IPS-11a (cell line): ENCODE measurements around the gene NCK2.

Experiments used
- H3K4me3 ChIP-seq: one replicate; pipeline ENCODE4 v1.5.1; 2013; ENCODE audit warnings: low read depth, low read length, control low read depth

NCK2 gene

DNA sequence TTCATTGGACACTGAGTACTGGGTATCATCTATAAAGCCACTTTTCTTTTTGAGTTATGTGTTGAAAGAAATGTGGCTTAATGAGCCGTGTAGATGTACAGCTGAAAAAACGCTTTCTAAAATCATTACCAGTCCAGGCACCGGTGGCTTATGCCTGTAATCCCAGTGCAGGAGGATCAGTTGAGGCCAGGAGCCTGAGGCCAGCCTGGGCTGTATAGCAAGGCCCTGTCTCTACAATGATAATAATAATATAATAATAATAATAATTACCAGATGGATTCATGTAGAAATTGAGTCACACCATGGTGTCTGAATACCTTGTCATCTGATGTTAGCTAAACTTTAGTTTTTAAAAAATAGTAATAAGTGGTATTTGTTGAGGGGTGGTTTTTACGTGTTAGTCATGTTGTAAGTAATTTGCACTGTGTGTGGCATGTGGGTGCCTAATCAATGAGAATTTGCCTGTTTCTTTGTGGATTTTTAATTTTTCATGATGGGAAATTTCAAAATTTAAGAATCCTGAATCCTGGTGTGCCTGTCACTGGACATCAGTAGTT lies 30.1 kb downstream of the NCK2 start:
- no peak overlapping the region for H3K4me3 ChIP-seq

DNA sequence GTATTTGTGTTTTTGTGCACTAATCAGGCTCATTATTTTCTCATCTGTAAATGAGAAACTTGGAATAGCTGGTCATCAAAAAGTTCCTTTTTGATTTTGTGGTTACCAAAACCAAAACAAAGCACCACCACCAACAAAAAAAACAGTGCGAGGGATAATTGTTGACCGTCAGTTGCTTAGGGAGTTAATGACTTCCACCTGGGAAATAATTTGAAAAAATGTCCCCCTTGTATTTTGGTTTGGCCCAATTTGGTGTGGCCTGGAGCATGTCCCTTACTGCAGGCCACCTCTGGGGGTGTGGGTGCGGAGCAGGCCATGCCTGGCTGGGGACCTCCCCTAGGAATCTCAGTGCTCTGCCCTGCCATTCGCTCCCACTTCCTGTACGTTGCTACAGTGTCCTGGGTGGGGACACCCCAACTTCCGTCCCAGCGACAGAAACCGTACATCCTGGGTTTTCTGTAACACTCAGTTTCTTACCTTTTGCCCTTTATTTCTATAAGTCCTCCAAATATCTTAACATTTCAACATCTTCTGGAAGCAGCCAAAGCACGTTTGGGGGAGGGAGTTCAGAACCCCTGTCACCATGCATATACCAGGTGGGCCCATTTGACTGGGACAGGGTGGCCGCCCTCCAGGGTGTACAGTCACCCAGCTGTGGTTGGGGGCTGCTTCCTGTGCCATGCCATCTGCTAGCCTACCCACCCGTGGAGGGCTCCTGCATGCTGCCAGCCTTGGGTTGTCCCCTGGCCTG lies 31.3 kb downstream of the NCK2 start:
- no peak overlapping the region for H3K4me3 ChIP-seq

DNA sequence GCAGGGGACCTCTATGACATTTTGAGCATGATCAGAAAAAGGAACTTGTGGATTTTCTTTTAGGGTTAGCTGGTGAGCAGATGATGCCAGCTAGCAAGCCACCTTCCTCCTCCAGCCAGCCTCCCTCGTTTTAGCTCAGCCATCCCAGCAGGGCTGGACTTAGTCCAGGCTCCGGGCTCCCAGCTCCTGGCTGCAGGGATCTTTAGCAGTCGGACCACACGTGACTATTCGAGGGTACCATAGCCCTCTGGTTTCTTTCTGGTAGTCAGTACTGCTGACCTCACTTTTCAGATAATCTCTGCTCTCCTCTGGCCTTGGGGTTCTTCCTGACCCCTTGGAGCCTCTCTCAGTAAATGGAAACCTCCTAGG lies 31.8 kb downstream of the NCK2 start:
- no peak overlapping the region for H3K4me3 ChIP-seq

DNA sequence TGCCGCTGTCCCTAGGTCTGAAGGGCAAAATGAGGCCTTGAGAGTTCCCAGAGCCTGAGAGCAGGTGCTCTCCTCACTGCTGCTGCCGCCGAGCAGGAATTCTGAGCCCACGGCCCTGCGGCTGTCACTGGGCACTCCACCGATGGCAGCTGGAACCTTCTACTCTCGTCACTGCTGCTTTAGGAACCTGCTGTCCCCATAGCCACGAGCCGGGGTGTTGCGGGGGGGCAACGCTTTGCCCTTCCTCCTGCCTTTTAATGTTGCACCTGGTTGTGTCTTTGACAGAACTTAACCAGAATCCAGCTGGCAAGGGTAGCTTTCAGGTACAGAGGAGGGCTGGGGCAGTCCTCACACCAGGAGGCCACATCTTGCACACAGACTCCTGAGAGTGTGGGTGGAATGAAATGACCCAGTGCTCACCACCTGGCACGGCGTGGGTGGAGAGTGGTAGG lies 32.3 kb downstream of the NCK2 start:
- no peak overlapping the region for H3K4me3 ChIP-seq

DNA sequence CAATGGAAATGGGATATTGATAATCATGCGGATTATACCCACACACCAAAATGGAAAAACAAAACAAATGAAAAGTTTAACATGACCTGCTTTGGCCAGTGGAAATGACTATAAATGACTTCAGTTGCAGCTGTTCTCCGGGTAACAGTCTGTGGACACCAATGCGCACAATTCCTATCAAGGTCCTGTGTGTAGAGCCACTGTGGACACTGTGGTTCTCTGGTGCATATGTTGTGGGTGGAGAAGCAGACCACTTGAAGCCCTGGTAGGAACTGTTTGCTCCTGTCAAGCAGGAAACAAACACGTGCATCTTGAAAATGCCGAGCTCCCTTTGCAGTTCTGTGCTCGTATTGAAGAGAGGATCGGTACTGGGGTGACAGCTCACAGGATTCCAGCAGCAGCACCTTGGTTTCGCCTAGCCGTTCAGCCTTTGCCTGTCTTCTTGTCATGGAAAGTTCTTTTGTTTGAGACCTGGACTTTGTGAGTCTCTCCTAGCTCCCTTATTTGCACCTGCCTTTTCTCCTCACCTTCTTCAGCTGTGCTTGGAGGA lies 32.9 kb downstream of the NCK2 start:
- no peak overlapping the region for H3K4me3 ChIP-seq

DNA sequence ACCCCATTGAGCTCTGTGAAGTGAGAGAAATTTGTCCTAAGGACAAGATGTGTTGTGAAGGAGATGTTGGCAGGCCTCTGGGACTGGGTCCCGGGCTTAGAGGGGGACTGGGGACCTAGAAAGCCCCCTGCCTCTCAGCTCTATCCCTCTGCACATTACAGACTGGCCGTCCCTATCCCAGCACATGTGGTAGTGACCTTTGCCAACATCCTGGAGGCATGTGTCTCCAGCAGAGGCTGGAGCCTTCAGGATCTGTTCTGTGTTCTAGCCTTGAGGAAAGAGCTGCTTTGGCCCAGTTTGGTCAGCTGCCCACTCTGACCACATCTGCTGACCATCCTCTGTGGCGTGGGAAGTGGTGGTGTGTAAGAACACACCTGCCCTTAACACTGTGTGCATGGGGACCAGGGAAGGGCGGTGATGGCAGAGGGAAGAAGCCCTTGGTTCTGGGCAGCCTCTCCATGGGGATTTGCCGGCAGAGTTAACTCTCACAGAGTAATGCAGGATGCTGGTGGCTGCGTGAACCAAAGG lies 33.4 kb downstream of the NCK2 start:
- H3K4me3 ChIP-seq: no peak overlapping the region

DNA sequence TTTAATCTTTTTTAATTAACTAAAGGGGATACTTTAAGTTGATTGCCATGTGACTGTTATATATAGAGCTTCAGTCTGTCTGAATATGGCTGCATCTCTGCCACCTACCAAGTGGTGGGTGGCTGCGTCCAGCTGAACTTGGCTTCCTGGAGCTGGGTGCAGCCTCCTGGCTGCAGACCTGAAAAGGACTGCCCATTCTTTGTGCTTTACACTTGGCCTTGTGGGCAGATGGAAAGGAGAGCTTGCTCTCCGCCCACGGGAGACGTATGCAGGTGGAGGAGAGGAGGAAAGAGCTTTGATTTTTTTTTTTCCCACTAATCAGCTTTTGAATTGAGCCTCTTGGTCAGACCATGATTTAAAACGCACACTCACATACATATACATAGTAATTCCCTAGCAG lies 34.7 kb downstream of the NCK2 start:
- no peak overlapping the region for H3K4me3 ChIP-seq

DNA sequence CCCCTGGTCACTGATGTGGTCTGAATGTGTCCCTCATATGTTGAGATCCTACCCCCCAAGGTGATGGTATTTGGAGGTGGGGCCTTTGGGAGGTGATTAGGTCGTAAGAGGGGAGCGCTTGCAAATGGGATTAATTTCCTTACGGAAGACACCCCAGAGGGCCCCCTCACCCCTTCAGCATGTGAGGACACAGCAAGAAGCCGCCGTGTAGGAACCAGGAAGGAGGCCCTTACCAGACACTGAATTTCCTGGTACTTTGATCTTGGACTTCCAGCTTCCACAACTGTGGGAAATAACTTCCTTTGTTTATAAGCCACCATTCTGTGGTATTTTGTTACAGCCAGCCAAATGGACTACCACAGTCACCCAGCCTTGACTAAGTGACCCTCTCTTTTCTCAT lies 35.9 kb downstream of the NCK2 start:
- no peak overlapping the region for H3K4me3 ChIP-seq

DNA sequence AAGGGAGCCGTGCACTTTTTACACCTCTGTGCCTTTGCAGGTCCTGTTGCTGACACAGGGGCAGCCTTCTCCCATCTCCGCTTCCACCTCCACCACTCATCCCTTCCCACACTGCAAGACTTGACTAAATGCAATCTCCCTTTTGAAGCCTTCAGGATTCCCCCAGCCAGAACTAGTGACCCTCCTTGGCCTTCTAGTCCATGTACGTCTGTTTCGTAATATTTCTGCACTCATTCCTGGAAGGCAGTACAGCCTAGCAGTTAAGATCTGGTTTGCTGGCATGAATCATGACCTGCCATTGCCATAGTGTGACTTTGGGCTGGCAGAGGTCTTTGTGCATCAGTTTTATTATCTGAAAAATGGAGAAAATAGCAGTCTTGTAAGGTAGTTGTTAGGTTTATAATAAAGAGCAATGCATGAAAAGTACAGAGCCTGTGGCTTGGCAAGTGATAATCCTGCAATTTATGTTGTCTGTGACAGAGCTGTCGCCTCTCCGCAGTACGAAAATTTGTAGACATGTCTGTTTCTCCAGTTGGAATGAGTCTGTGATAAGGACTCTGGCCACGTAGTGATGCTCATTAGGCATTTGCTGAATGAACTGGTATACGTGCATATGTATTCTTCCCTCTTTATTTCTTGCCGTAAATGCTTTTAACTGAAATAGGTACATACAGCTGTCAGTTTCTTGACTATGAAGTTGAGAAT lies 36.7 kb downstream of the NCK2 start:
- no peak overlapping the region for H3K4me3 ChIP-seq

DNA sequence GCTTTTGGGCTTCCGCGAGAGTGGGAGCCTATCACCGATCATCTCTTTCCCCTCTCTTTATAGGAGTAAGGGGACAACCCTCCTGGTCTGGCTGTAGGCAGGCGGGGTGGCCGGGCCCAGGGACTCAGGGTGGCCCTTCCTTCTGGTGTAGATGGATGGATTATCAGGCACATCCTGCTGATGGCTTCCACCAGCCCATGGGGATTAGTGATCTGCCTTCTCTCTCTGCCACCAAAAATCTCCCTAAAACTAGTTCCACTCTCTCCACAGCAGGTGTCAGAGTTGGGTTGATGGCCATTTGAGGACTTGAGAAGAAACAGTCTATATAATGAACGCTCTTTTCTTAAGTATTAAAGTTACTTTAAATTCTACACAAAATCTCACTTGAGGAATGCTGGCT lies 37.4 kb downstream of the NCK2 start:
- no peak overlapping the region for H3K4me3 ChIP-seq

DNA sequence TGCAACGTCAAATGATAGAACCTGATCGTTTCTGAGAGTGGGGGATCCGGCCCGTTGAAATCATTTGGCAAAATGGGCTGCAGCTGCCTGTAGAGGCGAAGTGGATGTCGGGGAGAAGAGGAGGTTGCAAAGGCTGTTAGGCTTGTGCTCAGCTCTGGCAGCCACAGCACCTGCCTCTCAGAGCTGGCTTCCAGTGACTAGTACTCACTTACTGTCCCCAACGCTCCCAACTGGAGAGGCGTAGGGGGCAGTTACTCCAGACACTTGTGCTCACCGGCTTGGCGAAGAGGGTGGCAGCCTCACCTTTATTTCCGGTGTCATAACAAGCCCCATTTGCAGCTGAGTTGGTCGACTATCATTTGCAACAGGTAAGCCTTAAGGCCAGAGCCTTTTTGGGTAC lies 37.9 kb downstream of the NCK2 start:
- no peak overlapping the region for H3K4me3 ChIP-seq

DNA sequence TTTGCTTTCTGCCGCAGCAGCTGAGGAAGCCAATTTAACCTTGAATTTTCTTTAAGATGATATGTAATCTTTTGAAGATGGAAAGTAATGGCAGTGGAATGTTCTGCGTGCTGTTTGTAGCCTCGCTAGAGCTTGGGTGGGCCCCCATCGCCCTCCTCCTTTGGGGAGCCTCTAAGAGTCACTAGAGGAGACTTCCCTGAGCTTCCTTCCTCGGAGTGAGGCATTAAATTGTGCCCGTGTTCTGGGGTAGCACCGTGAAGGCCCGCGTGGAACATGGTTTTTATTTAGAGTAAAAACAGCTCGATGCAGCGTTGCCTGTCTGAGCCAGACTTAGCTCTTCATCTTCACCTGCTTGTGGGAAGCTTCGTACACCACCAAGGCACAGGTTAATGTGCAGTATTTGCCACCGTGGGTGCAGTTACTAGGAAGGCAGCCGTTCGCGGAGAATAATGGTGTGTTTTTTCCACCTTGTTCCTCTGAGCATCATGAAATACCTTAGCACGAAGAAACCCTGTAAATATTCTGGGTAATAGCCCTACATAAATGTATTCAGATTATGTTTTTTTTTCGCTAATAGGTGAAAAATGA lies 38.5 kb downstream of the NCK2 start:
- H3K4me3 ChIP-seq: no peak overlapping the region

DNA sequence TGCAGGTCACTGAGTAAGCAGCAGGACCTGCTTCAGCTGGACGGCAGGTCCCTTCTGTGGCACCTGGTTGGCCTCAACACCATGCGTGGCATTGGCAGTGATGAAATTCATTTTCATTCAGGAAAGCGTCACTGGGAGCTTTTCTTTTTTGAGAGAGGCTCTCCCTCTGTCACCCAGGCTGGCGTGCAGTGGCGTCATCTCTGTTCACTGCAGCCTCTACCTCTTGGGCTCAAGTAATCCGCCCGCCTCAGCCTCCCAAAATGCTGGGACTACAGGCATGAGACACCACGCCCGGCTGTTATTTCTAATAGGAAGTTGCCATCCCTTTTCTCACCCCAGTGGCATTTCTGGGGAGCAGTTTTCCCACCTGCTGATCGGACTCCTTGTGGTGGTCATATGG lies 39.3 kb downstream of the NCK2 start:
- H3K4me3 ChIP-seq: no peak overlapping the region

DNA sequence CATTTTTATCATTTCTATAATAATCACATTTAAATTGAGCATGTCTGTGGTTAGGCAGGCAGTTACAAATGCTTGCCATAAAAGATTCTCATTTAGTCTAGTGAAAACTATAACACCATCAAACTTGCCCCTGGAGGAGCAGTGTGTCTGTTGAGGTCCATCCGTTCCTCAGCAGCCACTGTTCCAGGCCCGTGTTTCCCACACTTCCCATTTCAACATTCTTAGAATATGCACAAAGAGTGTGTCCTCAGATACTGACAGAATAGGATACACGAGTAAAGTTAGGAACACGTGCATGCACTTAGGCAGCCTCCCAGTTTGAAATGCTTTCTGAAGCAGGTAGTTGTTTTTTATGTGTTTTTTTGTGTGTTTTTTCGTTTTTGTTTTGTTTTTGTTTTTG lies 39.9 kb downstream of the NCK2 start:
- H3K4me3 ChIP-seq: no peak overlapping the region

DNA sequence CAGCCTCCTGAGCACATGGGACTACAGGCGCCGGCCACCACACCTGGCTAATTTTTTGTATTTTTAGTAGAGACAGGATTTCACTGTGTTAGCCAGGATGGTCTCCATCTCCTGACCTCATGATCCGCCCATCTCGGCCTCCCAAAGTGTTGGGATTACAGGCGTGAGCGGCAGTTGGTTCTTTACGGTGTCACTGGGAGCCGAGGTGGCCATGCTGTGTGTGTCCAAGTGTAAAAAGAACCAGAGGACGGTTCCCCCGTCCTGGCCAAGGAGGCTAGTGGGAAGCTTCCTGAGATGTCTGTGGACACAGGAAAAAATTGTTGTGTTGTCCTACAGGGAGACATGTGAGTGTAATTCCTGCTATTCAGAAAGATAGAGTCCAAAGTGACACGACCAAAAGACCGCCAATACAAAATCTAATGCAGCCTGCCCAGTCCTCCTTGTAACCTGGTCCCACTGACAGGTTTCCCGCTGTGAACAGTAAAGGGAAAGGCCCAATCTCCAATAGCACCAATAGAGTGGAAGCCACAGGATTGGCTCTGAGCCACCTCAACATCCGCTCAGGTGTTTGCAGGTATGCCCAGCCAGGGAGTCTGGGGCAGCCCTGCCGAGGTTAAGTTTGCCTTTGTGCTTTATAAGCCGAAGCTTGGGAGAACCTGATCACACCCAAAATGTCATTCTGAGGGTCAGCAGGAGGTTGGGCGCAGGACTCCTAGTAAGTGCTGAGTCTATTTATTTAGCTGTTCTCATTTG lies 40.6 kb downstream of the NCK2 start:
- no peak overlapping the region for H3K4me3 ChIP-seq

DNA sequence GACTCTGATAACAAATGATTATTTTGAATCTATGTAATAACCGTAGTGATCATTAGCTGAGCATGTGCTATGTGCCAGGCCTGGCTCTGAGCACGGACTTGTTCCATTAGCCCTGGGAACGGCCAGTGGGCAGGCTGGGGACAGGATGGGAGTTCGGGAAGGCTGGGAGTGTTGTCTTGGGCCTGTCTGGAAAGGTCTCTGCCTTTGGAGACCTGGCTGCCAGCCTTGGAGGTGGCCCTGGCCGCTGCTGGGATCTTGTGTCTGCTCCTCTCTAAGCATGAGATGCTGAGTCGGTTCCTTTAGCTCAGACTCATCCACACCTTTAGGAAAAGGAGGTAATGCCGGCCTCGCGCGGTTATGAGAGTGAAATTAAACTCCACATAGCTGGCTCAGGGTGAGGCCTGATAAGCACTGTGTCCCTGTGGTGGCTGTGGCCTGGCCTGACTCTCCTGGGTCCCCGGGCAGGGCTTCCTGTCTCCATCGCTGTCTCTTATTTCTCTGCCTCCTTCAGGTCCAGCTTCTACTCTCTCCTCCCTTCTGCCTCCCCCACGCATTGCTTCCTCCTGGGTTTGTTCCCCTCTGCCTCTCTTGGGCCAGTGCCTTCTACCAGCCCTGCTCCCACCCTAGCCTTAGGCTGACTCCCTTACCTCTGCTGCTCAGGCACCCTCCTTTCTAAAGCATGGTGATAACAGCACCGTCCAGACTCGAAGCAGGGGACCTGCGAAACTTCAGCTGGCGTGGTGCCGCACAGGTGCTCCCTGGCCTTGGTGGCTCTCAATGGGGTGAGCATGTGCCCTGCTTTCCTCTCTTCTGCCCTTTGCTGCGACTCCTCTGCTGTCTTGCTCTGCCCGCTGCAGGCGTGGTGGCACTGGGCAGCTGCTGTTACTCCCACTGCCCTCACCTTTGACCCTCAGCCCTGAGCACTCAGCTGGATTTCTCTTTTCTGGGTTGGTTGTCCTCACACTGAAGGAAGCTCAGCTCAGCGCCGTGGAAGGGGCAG lies 41.8 kb downstream of the NCK2 start:
- H3K4me3 ChIP-seq: no peak overlapping the region

DNA sequence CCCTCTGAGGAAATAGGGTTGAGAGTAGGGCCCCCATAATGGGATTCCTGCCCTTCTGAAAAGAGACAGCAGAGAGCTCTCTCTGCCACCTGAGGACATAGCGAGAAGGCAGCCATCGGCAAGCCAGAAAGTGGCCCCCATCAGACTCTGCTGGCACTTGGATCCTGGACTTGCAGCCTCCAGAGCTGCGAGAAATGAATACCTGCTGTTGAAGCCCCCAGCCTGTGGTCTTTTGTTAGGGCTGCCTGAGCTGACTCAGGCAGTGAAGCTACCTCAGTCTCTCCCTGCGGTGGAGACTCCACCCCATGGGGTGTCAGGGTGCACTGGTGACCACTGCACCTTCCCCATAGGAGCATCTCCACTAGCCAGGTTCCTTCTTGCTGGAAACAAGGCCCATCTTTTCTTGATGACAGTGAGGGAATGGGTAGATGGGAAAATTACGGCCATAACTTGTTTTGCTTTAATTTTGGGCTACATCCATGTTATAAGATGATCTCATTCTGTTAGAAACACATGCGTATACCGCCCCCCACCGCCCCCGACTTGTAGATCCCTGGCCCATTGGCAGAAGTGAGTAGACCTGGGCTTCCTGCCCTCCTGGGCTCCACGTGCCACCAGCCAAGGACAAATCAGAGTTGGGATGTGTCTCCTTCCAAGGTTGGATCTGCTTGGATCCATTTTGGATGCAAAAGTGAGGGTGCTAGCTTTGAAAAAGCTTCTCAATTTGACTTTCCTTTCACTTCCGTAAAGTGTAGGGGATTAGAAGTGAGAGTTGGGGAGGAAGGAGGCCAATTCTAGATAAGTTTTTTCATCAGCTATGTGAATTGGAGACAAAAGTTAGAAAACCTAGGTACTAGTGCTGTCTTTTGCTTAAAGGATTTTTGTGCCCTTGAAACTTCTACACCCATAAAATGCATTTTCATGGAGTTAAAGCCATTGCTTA lies 42.9 kb downstream of the NCK2 start:
- no peak overlapping the region for H3K4me3 ChIP-seq

DNA sequence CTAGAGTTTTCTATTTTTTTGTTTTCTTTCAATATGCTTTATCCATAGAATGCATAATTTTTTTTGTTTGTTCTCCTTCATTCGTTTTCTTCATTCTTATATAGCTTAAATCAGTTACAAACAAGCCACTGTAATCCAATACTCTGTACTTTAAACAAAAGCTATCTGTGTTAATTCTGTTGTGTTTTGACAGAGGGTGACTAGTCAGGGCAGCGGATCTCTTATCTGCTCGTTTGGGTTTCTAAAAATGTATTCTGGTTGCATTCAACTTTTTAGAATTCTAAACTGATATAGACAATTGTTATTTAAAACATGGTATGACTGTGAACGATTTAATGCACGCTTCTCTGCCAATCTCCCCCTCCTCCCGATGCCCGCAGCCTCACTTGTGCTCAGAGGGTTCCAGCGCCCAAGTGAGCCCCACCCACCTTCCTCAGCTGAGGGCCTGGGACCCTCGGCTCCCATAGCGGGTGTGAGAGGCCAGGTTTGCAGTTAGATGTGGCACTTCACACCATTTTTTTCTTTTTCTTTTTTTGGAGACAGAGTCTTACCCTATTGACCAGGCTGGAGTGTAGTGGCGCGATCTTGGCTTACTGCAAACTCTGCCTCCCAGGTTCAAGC lies 44.1 kb downstream of the NCK2 start:
- H3K4me3 ChIP-seq: no peak overlapping the region
